Astrocyte of the hippocampus (primary cell): ENCODE data around the gene FHOD3.
"Not testable (repeated sequence)": the region's sequence is repeated elsewhere in the genome, so short reads cannot be mapped to it uniquely, and the experiment has no call there.

Experiments used
- DNase-seq: peaks from one replicate; pipeline ENCODE4 v3.0.0; 2011; ENCODE audit warnings: low read depth, low spot score

The FHOD3 gene

GRCh38 chr18:36543991-36544725, 246.6 kb downstream of the FHOD3 start:
- DNase-seq, result peak; percentile 61

DNA sequence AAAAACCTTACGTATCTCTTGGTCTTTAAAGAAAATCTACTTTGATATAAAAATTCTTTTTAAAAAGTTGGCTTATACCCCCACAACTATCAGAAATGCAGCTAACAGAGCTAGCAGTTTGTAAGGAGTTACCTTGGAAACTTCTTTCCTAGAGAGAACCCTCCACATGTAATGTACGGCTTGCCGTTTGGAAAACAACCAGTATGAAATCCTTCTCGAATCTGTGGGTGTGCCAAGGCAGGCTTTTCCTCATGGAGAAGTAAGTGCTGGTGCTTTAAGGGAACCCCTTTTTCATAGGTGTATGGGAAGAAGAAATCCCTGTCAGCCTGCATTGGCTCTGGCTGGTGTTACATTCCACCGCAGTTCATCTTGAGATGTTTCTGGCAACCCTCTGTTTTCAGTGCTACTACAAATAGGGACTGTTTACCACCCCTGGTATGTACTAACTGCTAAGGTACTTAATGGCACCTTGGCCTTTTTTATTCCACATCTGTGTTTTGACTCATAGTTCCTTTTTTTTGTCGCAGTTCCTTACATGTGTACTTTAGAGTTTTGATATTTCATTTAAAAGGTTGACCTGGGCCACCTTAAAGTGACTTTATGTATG, 248.4 kb downstream of the FHOD3 start:
- no peak for DNase-seq

DNA sequence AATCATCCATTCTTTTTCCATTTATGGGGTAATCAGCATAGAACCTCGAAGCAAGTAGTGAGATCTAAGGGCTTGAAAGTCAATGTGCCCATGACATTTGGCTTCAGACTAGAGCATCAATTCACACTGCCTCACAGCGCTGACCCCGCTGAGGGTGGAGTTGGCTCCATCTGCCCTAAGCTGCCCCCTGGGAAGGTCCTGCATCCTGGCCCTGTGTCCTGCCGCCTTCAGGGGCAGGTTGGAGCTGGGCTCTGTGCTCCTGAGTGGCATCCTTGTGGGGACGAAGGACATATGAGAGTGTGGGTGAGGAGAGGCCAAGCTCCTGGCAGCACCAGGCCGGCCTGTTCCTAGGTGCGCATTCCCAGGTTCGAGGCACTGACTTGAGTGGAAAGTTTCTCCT, 249.4 kb downstream of the FHOD3 start:
- DNase-seq, result no peak

DNA sequence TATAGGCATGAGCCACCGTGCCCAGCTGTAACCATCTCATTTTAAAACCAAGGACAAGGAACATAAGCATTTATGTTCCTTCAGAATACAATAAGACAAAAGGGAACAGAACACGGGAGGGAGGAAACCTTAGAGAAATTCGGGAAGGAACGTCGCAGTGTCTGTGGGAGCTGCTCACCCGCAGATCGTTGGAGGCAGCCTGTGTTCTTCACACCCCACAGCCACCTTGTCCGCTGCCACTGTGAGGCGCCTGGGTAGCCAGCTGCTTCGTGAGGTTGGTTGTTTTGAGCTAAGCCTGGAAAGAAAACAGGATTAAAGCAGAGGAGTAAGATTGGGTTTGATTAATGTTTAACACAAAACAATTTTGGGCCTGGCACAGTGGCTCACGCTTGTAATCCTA, 250.0 kb downstream of the FHOD3 start:
- no peak for DNase-seq

GRCh38 chr18:36551274-36551673, 253.8 kb downstream of the FHOD3 start:
- DNase-seq, result not testable (repeated sequence)

GRCh38 chr18:36558234-36558633, 260.7 kb downstream of the FHOD3 start:
- no peak for DNase-seq

DNA sequence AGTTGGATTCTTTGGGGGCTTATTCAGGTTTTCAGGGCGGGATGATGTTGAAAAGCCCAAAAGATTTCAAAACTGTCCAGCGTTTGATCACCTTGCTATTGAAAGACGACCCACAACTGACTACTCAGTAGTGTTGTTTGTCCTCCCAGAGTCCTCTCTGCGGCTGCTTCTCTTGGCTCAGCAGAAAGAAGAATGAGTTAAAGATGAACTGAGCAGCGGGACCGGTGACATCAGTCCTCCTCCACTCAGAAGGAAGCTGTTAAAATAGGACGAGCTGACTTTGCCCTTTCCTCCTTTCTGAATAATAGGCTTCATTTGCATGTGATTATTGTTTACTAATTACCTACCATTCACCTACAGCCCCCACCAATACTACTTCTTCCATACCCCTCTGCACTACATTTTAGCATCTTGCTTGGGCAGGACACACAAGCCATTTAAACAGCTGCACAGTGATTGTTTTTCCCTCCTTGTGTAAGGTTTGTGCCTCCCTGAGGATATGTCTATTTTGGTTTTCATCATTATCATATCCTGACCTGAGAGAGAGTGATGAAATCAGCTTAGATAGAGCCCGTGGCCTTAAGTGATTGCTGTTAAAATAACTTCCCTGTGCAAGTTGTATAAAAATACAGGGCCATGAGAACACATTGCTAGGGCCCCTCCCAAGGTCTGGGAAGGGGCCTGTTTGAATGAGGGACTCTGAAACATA, 261.8 kb downstream of the FHOD3 start:
- no peak for DNase-seq

- DNase-seq, result no peak
Measured at GRCh38 chr18:36560187-36560586, 262.7 kb downstream of the FHOD3 start.

- DNase-seq, result no peak
Measured at GRCh38 chr18:36561046-36561445, 263.5 kb downstream of the FHOD3 start.

DNA sequence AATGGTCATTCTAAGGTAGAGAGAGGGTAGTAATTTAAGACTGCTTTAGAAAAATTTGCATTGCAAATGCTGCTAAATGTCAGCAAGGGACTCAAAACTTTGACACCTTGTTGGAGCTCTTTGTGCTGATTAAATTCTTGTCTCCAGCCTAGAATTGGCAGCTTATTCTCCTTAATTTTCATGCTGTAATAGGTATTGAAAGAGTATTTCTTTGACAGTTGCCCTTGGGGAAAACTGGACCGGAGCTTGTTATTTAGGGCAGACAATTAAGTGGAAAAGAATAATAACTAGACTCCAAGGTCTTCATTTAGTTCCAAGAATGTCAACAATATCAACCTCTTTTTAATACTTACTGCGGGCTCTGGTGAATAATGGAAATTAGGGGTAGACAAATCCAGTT, 267.3 kb downstream of the FHOD3 start:
- DNase-seq, result no peak

GRCh38 chr18:36567800-36568199, 270.3 kb downstream of the FHOD3 start:
- DNase-seq, result peak; percentile 46

GRCh38 chr18:36568487-36568886, 271.0 kb downstream of the FHOD3 start:
- no peak for DNase-seq

DNA sequence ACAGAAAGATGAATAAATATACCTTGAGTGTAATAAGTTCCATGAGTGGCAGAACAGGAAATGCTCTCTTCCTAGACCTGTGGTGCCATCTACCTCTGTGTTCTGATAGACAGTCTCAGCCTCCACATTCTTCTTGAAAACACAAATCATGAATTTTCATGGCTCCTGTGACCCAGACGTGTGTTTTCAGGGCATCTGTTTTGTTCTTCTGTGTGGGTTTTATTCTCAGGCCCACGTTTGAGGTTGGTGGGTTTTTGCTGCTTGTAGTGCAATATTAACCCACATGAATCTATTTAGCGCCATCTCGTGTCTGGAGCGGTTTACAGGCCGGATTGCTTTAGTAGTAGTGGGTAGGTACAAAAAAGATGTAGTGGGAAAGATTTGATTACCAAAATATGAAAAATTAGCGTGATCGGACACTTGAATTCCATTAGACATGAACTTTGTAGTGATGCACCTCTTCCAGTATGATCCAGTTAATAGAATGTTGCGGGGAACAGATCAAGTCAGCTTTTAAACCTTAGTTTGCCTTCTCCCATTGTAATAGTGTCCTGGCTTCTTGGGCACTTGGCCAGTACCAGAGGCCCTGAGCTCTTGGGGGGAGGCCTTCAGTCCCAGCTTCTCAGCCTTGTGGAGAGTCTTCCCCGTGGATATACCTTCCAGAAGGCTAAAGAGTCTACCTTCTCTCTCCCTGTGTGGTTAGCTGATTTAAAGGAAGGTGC, 274.8 kb downstream of the FHOD3 start:
- DNase-seq, result peak; percentile 84

DNA sequence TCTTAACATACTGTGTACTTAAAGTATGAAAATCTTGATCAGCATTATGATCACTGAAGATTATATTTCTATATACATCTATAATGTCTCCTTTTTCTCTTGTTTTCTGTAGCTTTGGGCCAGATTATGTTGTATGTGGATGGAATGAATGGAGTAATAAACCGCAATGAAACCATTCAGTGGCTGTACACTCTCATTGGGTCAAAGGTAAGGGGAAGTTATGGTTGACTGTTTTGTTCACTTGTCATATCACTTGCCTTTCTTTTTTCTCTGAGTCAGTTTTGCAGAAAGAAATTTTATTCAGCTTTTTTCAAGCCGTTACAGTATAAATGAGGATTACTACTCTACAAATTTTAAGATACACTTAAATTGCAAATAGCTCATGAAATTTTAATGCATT, 278.8 kb downstream of the FHOD3 start:
- no peak for DNase-seq

DNA sequence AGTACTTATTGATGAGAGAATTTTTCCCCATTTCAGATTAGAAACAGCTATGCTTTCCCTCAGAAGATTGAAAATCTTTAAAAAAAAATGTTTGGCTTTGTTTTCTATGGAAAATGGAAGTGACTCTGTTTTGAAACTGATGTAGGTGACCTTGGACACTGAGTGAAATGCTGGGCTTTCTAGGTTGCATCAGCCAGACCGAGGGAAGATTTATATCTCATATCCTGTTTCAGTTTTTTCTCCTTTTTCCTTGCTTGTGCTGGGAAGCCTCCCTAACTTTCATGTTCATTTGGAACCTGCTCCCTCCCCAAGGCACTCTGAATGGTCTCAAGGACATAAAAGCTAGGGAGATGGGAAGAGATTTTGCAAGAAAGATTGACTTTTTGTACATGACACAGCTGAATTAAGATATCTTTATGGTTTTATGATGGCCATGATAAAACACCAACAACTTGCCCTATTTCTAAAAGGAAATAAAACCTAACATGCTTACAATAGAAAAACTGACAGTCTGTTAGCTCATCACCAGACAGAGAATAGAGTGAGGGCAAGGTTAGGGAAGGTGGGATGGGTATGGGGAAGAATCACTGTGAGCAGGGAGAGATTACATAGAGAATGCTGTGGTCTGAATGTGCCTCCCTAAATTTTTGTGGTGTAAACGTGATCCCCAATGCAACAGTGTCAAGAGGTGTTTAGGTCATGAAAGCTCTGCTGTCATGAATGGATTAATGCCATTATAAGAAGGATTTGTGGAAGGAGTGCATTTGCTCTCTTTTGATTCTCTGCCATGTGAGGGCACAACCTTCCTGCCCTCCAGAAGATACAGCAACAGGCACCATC, 281.6 kb downstream of the FHOD3 start:
- DNase-seq, result no peak

DNA sequence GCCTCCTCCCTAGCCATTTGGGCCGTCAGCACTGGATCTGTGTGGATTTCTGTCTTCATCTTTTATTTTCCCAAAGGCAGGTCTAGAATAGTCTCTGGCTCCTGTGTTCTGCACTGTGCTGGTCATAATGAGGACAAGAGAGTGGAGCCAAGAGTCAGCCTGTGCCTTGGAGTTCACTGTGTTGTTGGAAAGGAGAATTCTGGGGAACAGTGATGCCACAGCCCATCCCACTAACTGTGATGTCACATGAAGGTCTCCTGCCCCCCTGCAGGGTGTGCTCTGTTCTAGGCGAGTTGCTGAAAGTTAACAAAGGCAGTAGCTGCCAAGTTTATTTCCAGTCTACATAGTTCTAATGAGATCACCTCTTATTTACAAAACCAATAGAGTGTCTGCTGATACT, 282.8 kb downstream of the FHOD3 start:
- DNase-seq, result peak; percentile 55

GRCh38 chr18:36580874-36581750, 283.6 kb downstream of the FHOD3 start:
- peak; percentile 39 for DNase-seq

- peak; percentile 25 for DNase-seq
Measured at GRCh38 chr18:36582988-36583745, 285.7 kb downstream of the FHOD3 start.

DNA sequence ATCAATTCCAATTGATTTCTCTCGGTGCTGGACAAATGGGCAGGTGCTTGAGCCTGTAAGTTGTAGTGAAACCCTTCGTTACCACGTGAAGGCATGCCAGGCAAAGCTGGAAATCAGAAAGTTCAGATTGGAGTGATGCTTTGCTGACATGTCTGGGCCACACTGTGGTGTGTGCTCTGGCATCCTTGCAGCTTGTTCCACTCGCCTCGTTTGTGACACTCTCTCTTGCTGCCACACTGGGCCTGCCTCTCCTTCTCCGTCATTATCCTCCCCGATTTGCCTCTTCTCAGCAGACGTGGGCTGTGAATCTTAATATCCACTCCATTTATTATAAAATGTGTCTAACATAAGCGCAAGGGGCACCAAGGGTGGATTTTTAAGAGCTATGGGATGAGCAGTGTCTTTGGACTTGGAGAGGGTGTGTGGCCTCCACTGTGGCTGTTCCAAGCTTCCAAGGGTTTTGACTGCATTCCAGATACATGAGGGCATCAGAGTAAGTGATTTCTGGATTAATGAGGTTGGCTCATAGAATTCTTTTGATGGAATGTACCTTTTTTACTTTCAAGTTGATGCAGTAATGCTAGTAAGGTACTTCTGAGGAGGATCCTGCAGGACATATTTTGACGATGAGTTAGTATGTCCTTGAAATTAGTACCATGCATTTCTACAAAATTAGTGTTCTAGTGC, 292.5 kb downstream of the FHOD3 start:
- peak; percentile 79 for DNase-seq
